Measurements from ENCODE around the gene WDFY3.

GRCh38 chr4:84874619-84875018, 91.9 kb downstream of the WDFY3 start:
- TF ChIP-seq, protein P1, sequence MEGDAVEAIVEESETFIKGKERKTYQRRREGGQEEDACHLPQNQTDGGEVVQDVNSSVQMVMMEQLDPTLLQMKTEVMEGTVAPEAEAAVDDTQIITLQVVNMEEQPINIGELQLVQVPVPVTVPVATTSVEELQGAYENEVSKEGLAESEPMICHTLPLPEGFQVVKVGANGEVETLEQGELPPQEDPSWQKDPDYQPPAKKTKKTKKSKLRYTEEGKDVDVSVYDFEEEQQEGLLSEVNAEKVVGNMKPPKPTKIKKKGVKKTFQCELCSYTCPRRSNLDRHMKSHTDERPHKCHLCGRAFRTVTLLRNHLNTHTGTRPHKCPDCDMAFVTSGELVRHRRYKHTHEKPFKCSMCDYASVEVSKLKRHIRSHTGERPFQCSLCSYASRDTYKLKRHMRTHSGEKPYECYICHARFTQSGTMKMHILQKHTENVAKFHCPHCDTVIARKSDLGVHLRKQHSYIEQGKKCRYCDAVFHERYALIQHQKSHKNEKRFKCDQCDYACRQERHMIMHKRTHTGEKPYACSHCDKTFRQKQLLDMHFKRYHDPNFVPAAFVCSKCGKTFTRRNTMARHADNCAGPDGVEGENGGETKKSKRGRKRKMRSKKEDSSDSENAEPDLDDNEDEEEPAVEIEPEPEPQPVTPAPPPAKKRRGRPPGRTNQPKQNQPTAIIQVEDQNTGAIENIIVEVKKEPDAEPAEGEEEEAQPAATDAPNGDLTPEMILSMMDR (IDR thresholded peaks at IDR 0.05), result no peak
- no peak for TF ChIP-seq POLR2A (IDR thresholded peaks at IDR 0.05)
